Measurements from ENCODE around the gene ATP5F1D.

The ATP5F1D gene

DNA sequence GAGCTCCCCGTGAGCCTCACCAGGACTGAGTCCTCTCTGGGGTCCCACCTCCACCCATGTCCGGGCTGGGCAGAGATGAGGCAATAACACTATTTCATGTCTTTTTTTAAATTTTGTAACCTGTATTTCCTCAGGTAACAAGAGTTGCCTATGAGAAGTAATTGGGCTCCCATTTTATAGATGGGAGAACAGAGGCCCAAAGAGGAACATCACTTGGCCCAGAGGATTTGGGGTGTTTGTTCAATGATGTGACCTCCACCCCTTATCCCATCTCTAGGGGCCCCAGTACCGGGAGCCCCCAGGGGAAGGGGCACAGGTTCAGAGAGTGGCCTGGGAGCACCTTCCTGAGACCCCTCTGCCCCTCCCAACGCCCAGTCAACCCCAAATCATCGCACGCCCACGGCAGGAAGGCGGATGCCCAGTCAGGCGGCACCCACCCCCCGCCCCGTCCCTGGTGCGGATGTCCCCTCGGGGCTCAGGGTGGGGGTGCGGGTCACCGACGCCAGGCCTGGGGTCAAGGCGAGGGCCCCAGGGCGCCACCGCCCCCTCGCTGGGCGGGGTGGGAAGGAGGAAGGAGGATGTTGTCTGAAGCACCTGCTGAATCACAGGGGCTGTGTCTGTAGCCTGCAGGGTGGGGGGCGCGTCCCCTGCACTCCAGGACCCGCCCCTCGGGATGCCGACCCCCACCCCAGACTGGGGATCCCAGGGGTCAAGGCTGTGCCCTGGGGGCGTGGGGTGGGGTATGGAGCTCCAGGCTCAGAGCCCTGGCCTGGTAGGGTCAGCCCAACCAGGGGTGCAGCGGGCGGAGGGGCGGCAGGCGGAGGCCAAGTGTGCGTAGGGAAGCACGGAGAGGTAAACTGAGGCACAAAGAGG lies 18.6 kb downstream of the ATP5F1D start:
- peak overlapping the region; percentile 14 for H2BK120ac ChIP-seq (ENCODE audit: insufficient read depth, low read length, poor library complexity)
- H3K4me3 ChIP-seq (ENCODE audit: low read depth, low read length), result no peak overlapping the region
- H2AFZ ChIP-seq (ENCODE audit: insufficient read depth, low read length, poor library complexity), result no peak overlapping the region
- H3K27ac ChIP-seq (ENCODE audit: low read depth, low read length), result peak overlapping the region; percentile 58
- no peak overlapping the region for H2BK5ac ChIP-seq (ENCODE audit: low read depth, low read length, poor library complexity)
- peak overlapping the region; percentile 55 for H3K4me2 ChIP-seq (ENCODE audit: low read length)
- H3K9me3 ChIP-seq (ENCODE audit: insufficient read depth, low read depth, low read length), result no peaks in the 10 kb centered on the region
- H3K4ac ChIP-seq (ENCODE audit: low read depth, low read length), result no peak overlapping the region
- H2AK5ac ChIP-seq (ENCODE audit: low read length), result peak overlapping the region; percentile 16
- no peaks in the 10 kb centered on the region for H3K27me3 ChIP-seq (ENCODE audit: insufficient read depth, low read length)
- H3K79me1 ChIP-seq (ENCODE audit: low read length), result peaks cover 33% of the 10 kb centered on the region
- H3K14ac ChIP-seq (ENCODE audit: low read length), result peak overlapping the region; percentile 29
- H4K91ac ChIP-seq (ENCODE audit: low read depth, low read length), result peak overlapping the region; percentile 48
- no peak overlapping the region for H3K9ac ChIP-seq (ENCODE audit: low read length)
- H3K4me1 ChIP-seq (ENCODE audit: control insufficient read depth in 1 of 2, insufficient read depth in 2 of 2, low read length in 2 of 2), result peaks cover 40 to 48% of the 10 kb centered on the region in 2 experiments
- H3K23ac ChIP-seq (ENCODE audit: low read length), result no peak overlapping the region
- no peak overlapping the region for H4K8ac ChIP-seq (ENCODE audit: low read depth, low read length)
- peak overlapping the region; percentile 24 for H4K12ac ChIP-seq (ENCODE audit: low read depth, low read length)
- H2BK12ac ChIP-seq (ENCODE audit: low read length), result peak overlapping the region; percentile 13
- no CpG with 5 or more reads among the region's 33 CpGs for WGBS (ENCODE audit: extremely low coverage, insufficient coverage, insufficient read length)
- DNase-seq, result peak; percentile 55 to 67
- peaks cover 29 to 33% of the 10 kb centered on the region in 2 experiments for H3K36me3 ChIP-seq (ENCODE audit: control insufficient read depth in 1 of 2, insufficient read depth in 2 of 2, low read length in 2 of 2)
- peaks cover 5% of the 10 kb centered on the region for H3K79me2 ChIP-seq (ENCODE audit: control insufficient read depth, insufficient read depth, low read length, poor library complexity)
- peak overlapping the region; percentile 27 for H3K18ac ChIP-seq (ENCODE audit: low read length)

DNA sequence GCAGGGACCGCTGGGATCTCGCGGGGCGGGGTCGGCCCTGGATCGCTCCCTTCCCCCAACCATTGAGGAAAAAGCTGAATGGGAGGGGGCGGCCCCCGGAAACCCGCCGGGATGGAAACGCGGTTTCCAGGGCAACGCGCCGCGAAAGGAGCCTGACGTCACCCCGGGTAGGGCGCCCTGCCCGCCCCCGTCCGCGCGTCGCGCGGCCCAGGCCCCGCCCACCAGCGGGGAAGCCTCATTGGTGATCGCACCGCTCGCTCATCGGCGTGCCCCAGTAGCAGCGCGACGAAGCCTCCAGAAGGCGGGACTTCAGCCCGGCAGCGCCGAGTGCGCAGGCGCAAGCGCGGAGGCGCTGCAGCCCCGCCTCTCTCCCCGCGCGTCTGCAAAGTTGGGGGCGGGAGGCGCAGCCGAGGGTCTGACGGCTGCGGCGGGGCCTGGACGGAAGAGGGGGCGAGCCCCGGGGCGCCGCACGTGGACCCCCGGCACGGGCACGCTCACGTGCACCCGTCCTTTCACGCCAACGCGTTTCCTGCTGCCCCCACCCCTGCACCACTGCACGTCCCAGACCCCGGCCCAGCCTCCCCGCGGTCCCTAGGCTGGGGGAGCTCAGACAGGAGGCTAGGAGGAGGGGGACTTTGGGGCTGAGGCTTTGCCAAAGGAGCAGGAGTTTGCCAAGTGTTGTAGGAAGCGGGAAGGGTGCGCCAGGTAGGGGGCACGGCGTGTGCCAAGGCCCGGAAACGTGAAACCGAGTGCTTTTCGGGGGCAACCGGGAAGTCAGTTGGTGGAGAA lies 19.4 kb downstream of the ATP5F1D start:
- peak overlapping the region; percentile 83 for H3K14ac ChIP-seq (ENCODE audit: low read length)
- no peak overlapping the region for H3K23ac ChIP-seq (ENCODE audit: low read length)
- WGBS (ENCODE audit: extremely low coverage, insufficient coverage, insufficient read length), result no CpG with 5 or more reads among the region's 83 CpGs
- peak overlapping the region; percentile 33 for H4K12ac ChIP-seq (ENCODE audit: low read depth, low read length)
- H3K9me3 ChIP-seq (ENCODE audit: insufficient read depth, low read depth, low read length), result no peaks in the 10 kb centered on the region
- H3K9ac ChIP-seq (ENCODE audit: low read length), result peak overlapping the region; percentile 39
- no peaks in the 10 kb centered on the region for H3K27me3 ChIP-seq (ENCODE audit: insufficient read depth, low read length)
- peak overlapping the region; percentile 72 for H2AK5ac ChIP-seq (ENCODE audit: low read length)
- H3K4me1 ChIP-seq (ENCODE audit: control insufficient read depth in 1 of 2, insufficient read depth in 2 of 2, low read length in 2 of 2), result peaks cover 45 to 53% of the 10 kb centered on the region in 2 experiments
- H4K8ac ChIP-seq (ENCODE audit: low read depth, low read length), result peak overlapping the region; percentile 83
- H2BK120ac ChIP-seq (ENCODE audit: insufficient read depth, low read length, poor library complexity), result peak overlapping the region; percentile 65
- H3K18ac ChIP-seq (ENCODE audit: low read length), result peak overlapping the region; percentile 68
- H3K79me2 ChIP-seq (ENCODE audit: control insufficient read depth, insufficient read depth, low read length, poor library complexity), result peaks cover 5% of the 10 kb centered on the region
- DNase-seq, result peak; percentile 97 to 99
- peak overlapping the region; percentile 26 for H2BK12ac ChIP-seq (ENCODE audit: low read length)
- H3K4me3 ChIP-seq (ENCODE audit: low read depth, low read length), result peak overlapping the region; percentile 77
- H3K79me1 ChIP-seq (ENCODE audit: low read length), result peaks cover 38% of the 10 kb centered on the region
- H3K4me2 ChIP-seq (ENCODE audit: low read length), result peak overlapping the region; percentile 69
- H2BK5ac ChIP-seq (ENCODE audit: low read depth, low read length, poor library complexity), result peak overlapping the region; percentile 65
- peak overlapping the region; percentile 89 for H4K91ac ChIP-seq (ENCODE audit: low read depth, low read length)
- H3K27ac ChIP-seq (ENCODE audit: low read depth, low read length), result peak overlapping the region; percentile 7
- peak overlapping the region; percentile 41 for H3K4ac ChIP-seq (ENCODE audit: low read depth, low read length)
- peak overlapping the region; percentile 32 for H2AFZ ChIP-seq (ENCODE audit: insufficient read depth, low read length, poor library complexity)
- peaks cover 20 to 24% of the 10 kb centered on the region in 2 experiments for H3K36me3 ChIP-seq (ENCODE audit: control insufficient read depth in 1 of 2, insufficient read depth in 2 of 2, low read length in 2 of 2)

DNA sequence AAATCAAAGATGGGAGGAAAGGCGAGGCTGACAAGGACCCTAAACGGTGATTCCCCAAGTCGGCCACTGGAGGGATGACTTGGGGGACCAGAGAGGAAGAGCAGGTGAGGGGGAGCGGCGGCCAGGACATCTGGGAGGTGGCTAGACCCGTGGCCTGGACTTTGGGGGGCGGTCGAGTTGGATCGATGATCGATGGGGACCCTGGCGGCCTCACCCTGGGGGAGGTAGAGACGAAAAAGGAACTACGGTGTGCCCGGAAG lies 19.9 kb downstream of the ATP5F1D start:
- peaks cover 5% of the 10 kb centered on the region for H3K79me2 ChIP-seq (ENCODE audit: control insufficient read depth, insufficient read depth, low read length, poor library complexity)
- H2BK5ac ChIP-seq (ENCODE audit: low read depth, low read length, poor library complexity), result peak overlapping the region; percentile 65
- peak overlapping the region; percentile 33 for H4K12ac ChIP-seq (ENCODE audit: low read depth, low read length)
- no peak overlapping the region for H3K4me3 ChIP-seq (ENCODE audit: low read depth, low read length)
- DNase-seq, result no peak
- H2BK120ac ChIP-seq (ENCODE audit: insufficient read depth, low read length, poor library complexity), result peak overlapping the region; percentile 65
- peak overlapping the region; percentile 80 for H2BK12ac ChIP-seq (ENCODE audit: low read length)
- peak overlapping the region; percentile 69 for H3K4me2 ChIP-seq (ENCODE audit: low read length)
- no peaks in the 10 kb centered on the region for H3K27me3 ChIP-seq (ENCODE audit: insufficient read depth, low read length)
- H3K27ac ChIP-seq (ENCODE audit: low read depth, low read length), result peak overlapping the region; percentile 22
- no CpG with 5 or more reads among the region's 14 CpGs for WGBS (ENCODE audit: extremely low coverage, insufficient coverage, insufficient read length)
- peak overlapping the region; percentile 32 for H2AFZ ChIP-seq (ENCODE audit: insufficient read depth, low read length, poor library complexity)
- no peak overlapping the region for H3K23ac ChIP-seq (ENCODE audit: low read length)
- peak overlapping the region; percentile 83 for H4K8ac ChIP-seq (ENCODE audit: low read depth, low read length)
- H3K4ac ChIP-seq (ENCODE audit: low read depth, low read length), result no peak overlapping the region
- H3K79me1 ChIP-seq (ENCODE audit: low read length), result peaks cover 41% of the 10 kb centered on the region
- H3K4me1 ChIP-seq (ENCODE audit: control insufficient read depth in 1 of 2, insufficient read depth in 2 of 2, low read length in 2 of 2), result peaks cover 48 to 56% of the 10 kb centered on the region in 2 experiments
- H3K9ac ChIP-seq (ENCODE audit: low read length), result no peak overlapping the region
- peak overlapping the region; percentile 68 for H3K18ac ChIP-seq (ENCODE audit: low read length)
- H3K9me3 ChIP-seq (ENCODE audit: insufficient read depth, low read depth, low read length), result no peaks in the 10 kb centered on the region
- H3K36me3 ChIP-seq (ENCODE audit: control insufficient read depth in 1 of 2, insufficient read depth in 2 of 2, low read length in 2 of 2), result peaks cover 18 to 21% of the 10 kb centered on the region in 2 experiments
- H4K91ac ChIP-seq (ENCODE audit: low read depth, low read length), result peak overlapping the region; percentile 89
- H2AK5ac ChIP-seq (ENCODE audit: low read length), result peak overlapping the region; percentile 72
- H3K14ac ChIP-seq (ENCODE audit: low read length), result peak overlapping the region; percentile 83

DNA sequence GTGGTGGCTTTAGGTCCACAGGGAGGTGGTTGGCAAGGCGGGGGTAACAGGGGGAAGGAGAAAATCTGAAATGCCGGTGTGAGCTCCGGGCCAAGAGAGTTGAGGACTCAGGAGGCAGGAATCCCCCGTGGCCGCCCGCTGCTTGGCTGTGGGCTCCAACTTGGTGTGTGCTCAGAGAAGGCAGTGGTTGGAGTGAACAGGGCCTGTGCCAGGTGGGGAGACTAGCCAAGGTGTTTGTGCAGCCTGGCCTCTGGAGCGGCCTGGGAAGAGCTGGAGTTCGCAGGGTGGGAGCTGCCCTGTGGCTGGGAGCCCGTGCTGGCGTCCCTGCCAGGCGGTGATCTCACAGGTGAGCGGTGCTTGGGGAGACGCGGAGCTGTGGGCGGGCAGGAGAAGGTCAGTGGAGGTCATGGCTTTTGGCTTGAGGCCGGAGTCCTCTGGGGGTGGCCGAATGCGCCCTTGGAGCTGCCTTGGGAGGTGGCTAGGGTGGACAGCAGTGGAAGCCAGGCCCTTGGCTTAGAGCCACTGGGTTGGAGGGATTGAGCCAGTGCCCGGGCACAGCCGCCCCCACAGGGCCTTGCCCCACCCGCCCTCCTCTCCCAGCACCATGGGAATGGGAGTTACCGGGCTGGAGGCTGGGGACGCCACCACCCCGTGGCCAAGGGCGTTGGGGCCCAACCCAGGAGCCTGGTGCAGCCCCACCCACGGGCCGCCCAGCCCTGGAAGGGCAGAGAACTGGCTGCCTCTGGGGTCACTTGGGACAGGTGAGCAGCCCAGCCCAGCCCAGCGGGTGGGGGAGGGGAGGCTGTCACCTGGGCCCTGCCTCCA lies 20.5 kb downstream of the ATP5F1D start:
- peak overlapping the region; percentile 55 for H2BK5ac ChIP-seq (ENCODE audit: low read depth, low read length, poor library complexity)
- H2BK120ac ChIP-seq (ENCODE audit: insufficient read depth, low read length, poor library complexity), result peak overlapping the region; percentile 65
- H3K4me3 ChIP-seq (ENCODE audit: low read depth, low read length), result no peak overlapping the region
- H3K27ac ChIP-seq (ENCODE audit: low read depth, low read length), result peak overlapping the region; percentile 22
- peak overlapping the region; percentile 72 for H2AK5ac ChIP-seq (ENCODE audit: low read length)
- H3K27me3 ChIP-seq (ENCODE audit: insufficient read depth, low read length), result no peaks in the 10 kb centered on the region
- H3K9ac ChIP-seq (ENCODE audit: low read length), result no peak overlapping the region
- peaks cover 12 to 16% of the 10 kb centered on the region in 2 experiments for H3K36me3 ChIP-seq (ENCODE audit: control insufficient read depth in 1 of 2, insufficient read depth in 2 of 2, low read length in 2 of 2)
- DNase-seq, result peak; percentile 42 to 51
- H3K9me3 ChIP-seq (ENCODE audit: insufficient read depth, low read depth, low read length), result no peaks in the 10 kb centered on the region
- peak overlapping the region; percentile 68 for H3K18ac ChIP-seq (ENCODE audit: low read length)
- H2AFZ ChIP-seq (ENCODE audit: insufficient read depth, low read length, poor library complexity), result peak overlapping the region; percentile 57
- peak overlapping the region; percentile 68 for H3K4ac ChIP-seq (ENCODE audit: low read depth, low read length)
- peaks cover 48 to 56% of the 10 kb centered on the region in 2 experiments for H3K4me1 ChIP-seq (ENCODE audit: control insufficient read depth in 1 of 2, insufficient read depth in 2 of 2, low read length in 2 of 2)
- H3K79me1 ChIP-seq (ENCODE audit: low read length), result peaks cover 41% of the 10 kb centered on the region
- H3K23ac ChIP-seq (ENCODE audit: low read length), result no peak overlapping the region
- H2BK12ac ChIP-seq (ENCODE audit: low read length), result peak overlapping the region; percentile 80
- peak overlapping the region; percentile 89 for H4K91ac ChIP-seq (ENCODE audit: low read depth, low read length)
- peak overlapping the region; percentile 33 for H4K12ac ChIP-seq (ENCODE audit: low read depth, low read length)
- peak overlapping the region; percentile 83 for H4K8ac ChIP-seq (ENCODE audit: low read depth, low read length)
- H3K79me2 ChIP-seq (ENCODE audit: control insufficient read depth, insufficient read depth, low read length, poor library complexity), result peaks cover 5% of the 10 kb centered on the region
- WGBS (ENCODE audit: extremely low coverage, insufficient coverage, insufficient read length), result no CpG with 5 or more reads among the region's 28 CpGs
- H3K14ac ChIP-seq (ENCODE audit: low read length), result peak overlapping the region; percentile 83
- H3K4me2 ChIP-seq (ENCODE audit: low read length), result peak overlapping the region; percentile 69
